Psoas muscle (tissue), 8 donors: ENCODE data around the gene DNM1L. TPM values are rescaled to one million over a fixed set of nuclear protein-coding genes. Genes with fewer than 3 reads are reported as not detected.
A peak's percentile ranks its signal among the peaks of the same experiment; 100 is the strongest.

ENCODE experiments used
- ATAC-seq, 4 donors: fragments of 200-7000 bp; cut with Tn5 transposase; one replicate each; pipeline ENCODE4 v1.9.1; 2020; ENCODE audit warnings: moderate library complexity in 3 of 4, mild to moderate bottlenecking in 2 of 4
- DNase-seq, 2 donors: peaks; one replicate each; pipeline ENCODE4 v3.0.0-alpha.2; 2020
- H3K27ac ChIP-seq: fragments of 200-600 bp; one replicate; pipeline ENCODE4 v1.8.0; 2022
- H3K27me3 ChIP-seq, 3 donors: fragments of 200-600 bp in 1 of 3; one replicate each; pipeline versions ENCODE4 v1.6.1 to v1.8.0; 2013 to 2022; ENCODE audit warnings: low read length in 2 of 3, mild to moderate bottlenecking in 2 of 3, moderate library complexity in 1 of 3; ENCODE audit not compliant: insufficient read depth in 3 of 3
- H3K36me3 ChIP-seq, 2 donors: fragments of 200-600 bp in 1 of 2; one replicate each; pipeline versions ENCODE4 v1.6.1 to v1.8.0; 2013 to 2022; ENCODE audit warnings: low read depth in 1 of 2, mild to moderate bottlenecking in 1 of 2, moderate library complexity in 1 of 2; ENCODE audit not compliant: insufficient read depth in 1 of 2
- H3K4me1 ChIP-seq: fragments of 200-600 bp; one replicate; pipeline ENCODE4 v1.8.0; 2022
- H3K4me3 ChIP-seq: fragments of 200-600 bp; one replicate; pipeline ENCODE4 v1.8.0; 2022; ENCODE audit warnings: mild to moderate bottlenecking
- H3K9me3 ChIP-seq: fragments of 200-600 bp; one replicate; pipeline ENCODE4 v1.8.0; 2022
- WGBS, 3 donors: extraction: QIAGEN DNeasy Blood & Tissue Kit; methylation state at CpG; one replicate each; pipeline versions ENCODE4 v1.1.6 to v1.1.7; 2013; 5-methylcytosine and 5-hydroxymethylcytosine counted together
- intact Hi-C, 2 donors: fragments of 100-400 bp; cut with DNase I; formaldehyde crosslinking; loops; one replicate each; pipeline versions ENCODE4 v1.11.0 to v1.14.2; 2022
- polyA plus RNA-seq, 3 donors: library from polyadenylated mRNA; stranded (reverse); fragments of 200-250 nt; gene quantifications; one replicate each; pipeline ENCODE4 v1.2.3, GENCODE V29; 2013
- total RNA-seq, 4 donors: library from RNA; stranded (reverse); fragmentation: NEBNext Ultra II Directional in 2 of 4; extraction: Animal tissue kit (Norgen Biotek cat#: 25700) in 2 of 4; gene quantifications; one replicate each; pipeline versions ENCODE4 v1.2.1 to v1.2.4, GENCODE V29; 2021 to 2023
- TF ChIP-seq, protein P1 (sequence below): fragments of 200-600 bp; IDR thresholded peaks from one replicate; pipeline ENCODE4 v1.8.0; 2022; ENCODE audit warnings: antibody characterized with exemption
- donor health status: healthy with polysubstance abuse.
- donor health status: DM: no; HTN: no; CAD: no; lungs with moderate emphysema.
- donor health status: Bipolar disorder and iron deficiency.
- donor health status: healthy.
- donor health status: DM: yes; HTN: yes; CAD: no.
- donor health status: DM: no; HTN: no; CAD: no.
- donor health status: DM: no; HTN: no; CAD: no.
- donor health status: DM: yes; HTN: yes; CAD: no.

DNM1L gene
- total and polyA plus RNA-seq, 7 donors, result 29.3 to 62.9 (median 40.1) TPM

DNA sequence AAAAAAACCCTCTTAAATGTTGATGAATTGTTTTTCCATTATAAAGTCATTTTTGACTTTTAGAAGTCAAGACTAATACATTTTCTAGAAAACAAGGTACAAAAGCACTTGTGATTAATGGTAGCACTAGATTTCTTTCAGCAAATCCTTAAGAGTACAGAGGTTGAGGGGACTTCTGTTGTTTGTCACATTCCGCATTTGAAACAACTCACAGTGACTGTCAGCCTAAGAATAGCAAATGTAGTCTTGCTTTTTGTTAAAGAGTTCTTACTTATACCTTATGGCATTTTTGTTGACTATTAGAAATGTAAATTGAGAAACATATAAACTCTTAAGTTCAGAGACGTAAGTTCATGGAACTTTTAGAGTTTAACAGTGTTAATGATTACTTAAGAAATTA is 60.2 kb downstream of the DNM1L start:
- Histone ChIP-seq H3K36me3 (peaks cover 8 to 100% of the 10 kb centered on the region in 2 donors), H3K4me1 (no peaks in the 10 kb centered on the region), H3K27ac (no peak overlapping the region), H3K9me3 (no peaks in the 10 kb centered on the region), H3K4me3 (no peak overlapping the region), H3K27me3 (no peaks in the 10 kb centered on the region)
- 93 to 97% (median 93%) methylated on average over 2 of the region's 2 CpGs for WGBS, 3 donors
- intact Hi-C loops, result no loop called here
- no peak for ATAC-seq
- TF ChIP-seq, protein P1, sequence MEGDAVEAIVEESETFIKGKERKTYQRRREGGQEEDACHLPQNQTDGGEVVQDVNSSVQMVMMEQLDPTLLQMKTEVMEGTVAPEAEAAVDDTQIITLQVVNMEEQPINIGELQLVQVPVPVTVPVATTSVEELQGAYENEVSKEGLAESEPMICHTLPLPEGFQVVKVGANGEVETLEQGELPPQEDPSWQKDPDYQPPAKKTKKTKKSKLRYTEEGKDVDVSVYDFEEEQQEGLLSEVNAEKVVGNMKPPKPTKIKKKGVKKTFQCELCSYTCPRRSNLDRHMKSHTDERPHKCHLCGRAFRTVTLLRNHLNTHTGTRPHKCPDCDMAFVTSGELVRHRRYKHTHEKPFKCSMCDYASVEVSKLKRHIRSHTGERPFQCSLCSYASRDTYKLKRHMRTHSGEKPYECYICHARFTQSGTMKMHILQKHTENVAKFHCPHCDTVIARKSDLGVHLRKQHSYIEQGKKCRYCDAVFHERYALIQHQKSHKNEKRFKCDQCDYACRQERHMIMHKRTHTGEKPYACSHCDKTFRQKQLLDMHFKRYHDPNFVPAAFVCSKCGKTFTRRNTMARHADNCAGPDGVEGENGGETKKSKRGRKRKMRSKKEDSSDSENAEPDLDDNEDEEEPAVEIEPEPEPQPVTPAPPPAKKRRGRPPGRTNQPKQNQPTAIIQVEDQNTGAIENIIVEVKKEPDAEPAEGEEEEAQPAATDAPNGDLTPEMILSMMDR, result no peak
- DNase-seq, result no peak

DNA sequence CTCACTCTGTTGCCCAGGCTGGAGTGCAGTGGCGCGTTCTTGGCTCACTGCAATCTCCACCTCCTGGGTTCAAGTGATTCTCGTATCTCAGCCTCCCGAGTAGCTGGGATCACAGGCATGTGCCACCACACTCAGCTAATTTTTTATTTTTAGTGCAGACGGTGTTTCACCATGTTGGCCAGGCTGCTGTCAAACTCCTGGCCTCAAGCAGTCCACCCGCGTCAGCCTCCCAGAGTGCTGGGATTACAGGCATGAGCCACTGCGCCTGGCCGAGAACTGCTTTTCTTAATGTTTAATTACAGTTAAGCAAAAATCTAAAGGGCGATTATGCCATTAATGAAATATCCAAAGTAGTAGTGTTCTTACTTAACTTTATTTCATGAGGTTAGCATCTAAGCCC is 63.0 kb downstream of the DNM1L start:
- Histone ChIP-seq H3K27ac (no peak overlapping the region), H3K4me1 (no peaks in the 10 kb centered on the region), H3K4me3 (no peak overlapping the region), H3K9me3 (no peaks in the 10 kb centered on the region), H3K36me3 (peaks cover 8 to 100% of the 10 kb centered on the region in 2 donors), H3K27me3 (no peaks in the 10 kb centered on the region)
- no peak for ATAC-seq
- intact Hi-C loops, result no loop called here
- 85 to 93% (median 86%) methylated on average over 10 of the region's 10 CpGs for WGBS, 3 donors
- DNase-seq, result no peak
- TF ChIP-seq, protein P1, result no peak

DNA sequence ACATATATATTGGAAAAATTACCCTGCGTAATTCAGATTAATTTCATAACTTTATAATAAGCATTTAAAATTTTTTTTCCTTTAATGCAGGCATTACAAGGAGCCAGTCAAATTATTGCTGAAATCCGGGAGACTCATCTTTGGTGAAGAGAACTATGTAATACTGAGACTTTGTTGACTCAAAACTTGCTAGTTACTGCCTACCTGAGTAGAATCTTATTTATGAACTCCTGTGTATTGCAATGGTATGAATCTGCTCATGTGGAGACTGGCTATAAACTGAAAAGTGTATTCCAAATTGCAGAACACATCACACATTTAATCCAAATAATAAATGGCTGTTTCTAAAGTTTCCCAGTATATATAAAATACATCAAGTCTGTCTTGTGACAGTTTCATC is 64.2 kb downstream of the DNM1L start:
- no peak overlapping the region for H3K4me3 ChIP-seq
- TF ChIP-seq, protein P1, result no peak
- H3K9me3 ChIP-seq, result no peaks in the 10 kb centered on the region
- no peak for DNase-seq
- 95 to 98% (median 97%) methylated on average over 2 of the region's 2 CpGs for WGBS, 3 donors
- no peaks in the 10 kb centered on the region for H3K4me1 ChIP-seq
- intact Hi-C loops, result no loop called here
- H3K27me3 ChIP-seq, result no peaks in the 10 kb centered on the region
- H3K27ac ChIP-seq, result no peak overlapping the region
- no peak for ATAC-seq
- peaks cover 8 to 100% of the 10 kb centered on the region in 2 donors for H3K36me3 ChIP-seq

DNA sequence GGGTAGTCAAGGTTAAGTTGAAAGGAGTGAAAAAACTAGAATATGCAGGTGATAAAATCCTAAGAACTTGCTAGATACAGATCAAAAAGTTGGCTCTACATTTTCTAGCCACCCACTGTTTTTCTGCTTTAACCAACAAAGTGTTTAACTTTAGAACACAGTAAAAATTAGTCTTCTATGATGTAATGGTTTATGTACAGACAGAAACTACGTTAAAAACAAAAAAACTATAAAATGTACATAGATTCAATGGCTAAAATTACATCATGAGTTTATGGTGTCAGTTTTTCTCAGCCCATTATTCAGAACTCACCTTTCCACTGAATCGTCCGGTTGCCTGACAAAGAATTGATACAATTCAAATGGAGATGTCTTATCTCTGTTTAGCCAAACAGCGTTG is 74.5 kb downstream of the DNM1L start:
- H3K27ac ChIP-seq, result no peak overlapping the region
- WGBS, 3 donors, result 65 to 82% (median 71%) methylated on average over 4 of the region's 4 CpGs
- no peak for DNase-seq
- H3K4me3 ChIP-seq, result no peak overlapping the region
- intact Hi-C loops, result no loop called here
- H3K4me1 ChIP-seq, result peaks cover 10% of the 10 kb centered on the region
- peaks cover 0 to 55% of the 10 kb centered on the region in 2 donors for H3K36me3 ChIP-seq
- H3K9me3 ChIP-seq, result no peaks in the 10 kb centered on the region
- no peaks in the 10 kb centered on the region for H3K27me3 ChIP-seq
- TF ChIP-seq, protein P1, result no peak
- ATAC-seq, result no peak

DNA sequence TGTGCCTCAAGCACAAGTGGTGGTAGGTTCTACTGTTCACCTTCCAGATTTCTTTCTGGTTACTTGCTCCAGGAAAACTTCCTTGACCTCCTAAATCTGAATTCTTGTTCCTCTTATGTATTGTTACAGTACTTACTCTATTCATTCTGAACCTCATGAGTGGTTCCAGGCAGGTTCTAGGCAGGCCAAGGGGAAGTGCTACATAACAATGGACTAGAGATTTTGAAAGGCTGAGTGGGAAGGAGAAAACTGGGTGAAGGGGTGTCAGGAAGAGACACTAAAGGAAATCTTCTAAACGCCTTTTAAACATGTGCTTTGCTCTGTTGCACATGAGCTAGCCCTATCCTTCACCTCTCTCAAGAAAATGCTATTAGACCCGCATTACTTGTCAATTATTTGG is 75.0 kb downstream of the DNM1L start:
- intact Hi-C loops, result no loop called here
- Histone ChIP-seq H3K9me3 (no peaks in the 10 kb centered on the region), H3K4me1 (peaks cover 10% of the 10 kb centered on the region), H3K36me3 (peaks cover 0 to 50% of the 10 kb centered on the region in 2 donors), H3K4me3 (peak overlapping the region; percentile 97), H3K27me3 (no peaks in the 10 kb centered on the region), H3K27ac (peak overlapping the region; percentile 93)
- TF ChIP-seq, protein P1, result no peak
- 38 to 53% (median 47%) methylated on average over 2 of the region's 2 CpGs for WGBS, 3 donors
- ATAC-seq (no peak), DNase-seq (no peak)
